Measurements from ENCODE around the gene PDE10A.

DNA sequence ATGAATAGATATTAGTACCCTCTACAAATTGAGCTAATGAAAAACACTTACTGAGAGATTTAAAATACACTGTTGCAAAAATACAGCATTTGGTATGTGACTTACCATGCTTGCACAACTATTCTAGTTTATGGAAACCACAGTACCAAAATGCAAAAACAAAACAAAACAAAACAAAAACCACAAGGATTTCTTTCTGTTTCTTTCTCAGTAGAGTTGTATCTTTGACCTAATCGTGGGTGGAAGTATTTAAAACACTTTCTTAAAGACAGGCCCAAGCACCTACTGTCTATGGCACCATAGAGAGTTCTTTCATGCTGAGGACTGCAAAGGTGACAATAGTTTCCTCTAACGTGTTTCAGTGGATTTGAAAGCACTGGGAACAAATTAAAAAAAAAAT lies 258.3 kb downstream of the PDE10A start:
- TF ChIP-seq POLR2A (IDR thresholded peaks at IDR 0.05; ENCODE audit: control extremely low read depth in 1 of 2, low read depth in 2 of 2, low read length in 2 of 2) = no peak
- TF ChIP-seq, protein P1, sequence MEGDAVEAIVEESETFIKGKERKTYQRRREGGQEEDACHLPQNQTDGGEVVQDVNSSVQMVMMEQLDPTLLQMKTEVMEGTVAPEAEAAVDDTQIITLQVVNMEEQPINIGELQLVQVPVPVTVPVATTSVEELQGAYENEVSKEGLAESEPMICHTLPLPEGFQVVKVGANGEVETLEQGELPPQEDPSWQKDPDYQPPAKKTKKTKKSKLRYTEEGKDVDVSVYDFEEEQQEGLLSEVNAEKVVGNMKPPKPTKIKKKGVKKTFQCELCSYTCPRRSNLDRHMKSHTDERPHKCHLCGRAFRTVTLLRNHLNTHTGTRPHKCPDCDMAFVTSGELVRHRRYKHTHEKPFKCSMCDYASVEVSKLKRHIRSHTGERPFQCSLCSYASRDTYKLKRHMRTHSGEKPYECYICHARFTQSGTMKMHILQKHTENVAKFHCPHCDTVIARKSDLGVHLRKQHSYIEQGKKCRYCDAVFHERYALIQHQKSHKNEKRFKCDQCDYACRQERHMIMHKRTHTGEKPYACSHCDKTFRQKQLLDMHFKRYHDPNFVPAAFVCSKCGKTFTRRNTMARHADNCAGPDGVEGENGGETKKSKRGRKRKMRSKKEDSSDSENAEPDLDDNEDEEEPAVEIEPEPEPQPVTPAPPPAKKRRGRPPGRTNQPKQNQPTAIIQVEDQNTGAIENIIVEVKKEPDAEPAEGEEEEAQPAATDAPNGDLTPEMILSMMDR (IDR thresholded peaks at IDR 0.05; ENCODE audit: control extremely low read depth in 1 of 3, insufficient read depth in 1 of 3, low read depth in 1 of 3, low read length in 3 of 3) = no peak
- no peak for TF ChIP-seq PHF8 (conservative IDR thresholded peaks at IDR 0.05; ENCODE audit: low read depth, low read length)
- TF ChIP-seq RAD21 (IDR thresholded peaks at IDR 0.05 in 1 of 2, conservative IDR thresholded peaks at IDR 0.05 in 1 of 2; ENCODE audit: low read depth in 2 of 2, low read length in 2 of 2) = no peak
- no peak for TF ChIP-seq RFX5 (IDR thresholded peaks at IDR 0.05; ENCODE audit: borderline replicate concordance, low read depth, low read length)
- TF ChIP-seq EGR1 (IDR thresholded peaks at IDR 0.05; ENCODE audit: borderline replicate concordance, low read depth, low read length) = no peak
- TF ChIP-seq, protein P2, sequence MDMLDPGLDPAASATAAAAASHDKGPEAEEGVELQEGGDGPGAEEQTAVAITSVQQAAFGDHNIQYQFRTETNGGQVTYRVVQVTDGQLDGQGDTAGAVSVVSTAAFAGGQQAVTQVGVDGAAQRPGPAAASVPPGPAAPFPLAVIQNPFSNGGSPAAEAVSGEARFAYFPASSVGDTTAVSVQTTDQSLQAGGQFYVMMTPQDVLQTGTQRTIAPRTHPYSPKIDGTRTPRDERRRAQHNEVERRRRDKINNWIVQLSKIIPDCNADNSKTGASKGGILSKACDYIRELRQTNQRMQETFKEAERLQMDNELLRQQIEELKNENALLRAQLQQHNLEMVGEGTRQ (IDR thresholded peaks at IDR 0.05; ENCODE audit: low read length) = no peak
- no peak for TF ChIP-seq NANOG (IDR thresholded peaks at IDR 0.05; ENCODE audit: insufficient read depth, low read depth, low read length, poor library complexity, severe bottlenecking)
- TF ChIP-seq GABPA (IDR thresholded peaks at IDR 0.05; ENCODE audit: borderline replicate concordance, insufficient read depth, low read length) = no peak
- TF ChIP-seq SUZ12 (IDR thresholded peaks at IDR 0.05; ENCODE audit: low read length) = no peak
- TF ChIP-seq JUND (IDR thresholded peaks at IDR 0.05; ENCODE audit: low read length) = no peak
- no peak for TF ChIP-seq MAFK (IDR thresholded peaks at IDR 0.05; ENCODE audit: low read depth, low read length)
- TF ChIP-seq EP300 (IDR thresholded peaks at IDR 0.05; ENCODE audit: borderline replicate concordance in 1 of 2, low read depth in 2 of 2, low read length in 2 of 2) = no peak
- TF ChIP-seq CHD2 (IDR thresholded peaks at IDR 0.05; ENCODE audit: low read length) = no peak
